Activated effector memory CD4-positive, alpha-beta T cell treated with Interleukin-2 at 50 U/mL for 16 hours (primary cell): ENCODE measurements around the gene MCTP1.

Source experiments
- DNase-seq: peaks from one replicate; pipeline ENCODE4 v3.0.0-alpha.2; 2020

The MCTP1 gene

GRCh38 chr5:94690778-94691177, 594.1 kb downstream of the MCTP1 start:
- no peak for DNase-seq

GRCh38 chr5:94689908-94690307, 595.0 kb downstream of the MCTP1 start:
- DNase-seq, result no peak

- no peak for DNase-seq
These were observed 601.9 kb downstream of the MCTP1 start for GRCh38 chr5:94682814-94683520.

GRCh38 chr5:94675965-94676618, 608.8 kb downstream of the MCTP1 start:
- no peak for DNase-seq

- no peak for DNase-seq
These were observed 610.2 kb downstream of the MCTP1 start for GRCh38 chr5:94674490-94675382.

- no peak for DNase-seq
These were observed 612.1 kb downstream of the MCTP1 start for GRCh38 chr5:94672746-94673145.

- DNase-seq, result no peak
These were observed 614.2 kb downstream of the MCTP1 start for GRCh38 chr5:94670726-94671125.

- no peak for DNase-seq
These were observed 617.0 kb downstream of the MCTP1 start for GRCh38 chr5:94667937-94668336.

GRCh38 chr5:94661086-94661485, 623.8 kb downstream of the MCTP1 start:
- DNase-seq, result no peak

GRCh38 chr5:94660506-94660905, 624.4 kb downstream of the MCTP1 start:
- no peak for DNase-seq

GRCh38 chr5:94658272-94658671, 626.6 kb downstream of the MCTP1 start:
- no peak for DNase-seq
